Astrocyte (in vitro differentiated cells and primary cell): ENCODE measurements around the gene CHGA. TPM values are rescaled to one million over a fixed set of nuclear protein-coding genes. Genes with fewer than 3 reads are reported as not detected.

Experiments used
- DNase-seq: peaks from one replicate; pipeline ENCODE4 v3.0.0-alpha.2; 2010; ENCODE audit warnings: low read depth
- FAIRE-seq: peaks from 2 replicates; lab custom pipeline; 2011; peaks lifted over from hg19 to GRCh38; lab: Jason Lieb, UNC
- H2AFZ ChIP-seq: 2 replicates; pipeline ENCODE4 v1.6.0; 2012; ENCODE audit warnings: low read depth, low read length, inconsistent platforms
- H3K27ac ChIP-seq: 2 replicates; pipeline ENCODE4 v1.5.1; 2011; ENCODE audit warnings: low read depth, low read length, inconsistent platforms
- H3K27me3 ChIP-seq: 2 replicates; pipeline ENCODE4 v1.6.0; 2011; ENCODE audit warnings: low read length, inconsistent platforms; ENCODE audit not compliant: insufficient read depth
- H3K36me3 ChIP-seq: 2 replicates; pipeline ENCODE4 v1.5.1; 2011; ENCODE audit warnings: low read length, inconsistent platforms; ENCODE audit not compliant: insufficient read depth
- H3K4me1 ChIP-seq: 2 replicates; pipeline ENCODE4 v1.5.1; 2011; ENCODE audit warnings: low read length, inconsistent platforms; ENCODE audit not compliant: insufficient read depth
- H3K4me2 ChIP-seq: 2 replicates; pipeline ENCODE4 v1.6.0; 2012; ENCODE audit warnings: low read length, inconsistent platforms
- H3K4me3 ChIP-seq: 2 replicates; pipeline ENCODE4 v1.5.1; 2011; ENCODE audit warnings: low read depth, mild to moderate bottlenecking, low read length, inconsistent platforms; ENCODE audit not compliant: insufficient read depth
- H3K79me2 ChIP-seq: 2 replicates; pipeline ENCODE4 v1.6.0; 2012; ENCODE audit warnings: mild to moderate bottlenecking, low read length, inconsistent platforms; ENCODE audit not compliant: insufficient read depth
- H3K9ac ChIP-seq: 2 replicates; pipeline ENCODE4 v1.6.0; 2012; ENCODE audit warnings: mild to moderate bottlenecking, low read length, inconsistent platforms
- H3K9me3 ChIP-seq: 2 replicates; pipeline ENCODE4 v1.5.1; 2012; ENCODE audit warnings: low read depth, mild to moderate bottlenecking, low read length, inconsistent platforms; ENCODE audit not compliant: insufficient read depth
- H4K20me1 ChIP-seq: 2 replicates; pipeline ENCODE4 v1.6.0; 2012; ENCODE audit warnings: low read length, inconsistent platforms; ENCODE audit not compliant: insufficient read depth
- H3K27ac Mint-ChIP-seq: one replicate; pipeline ENCODE4 v1.8.0; 2021; ENCODE audit warnings: mild to moderate bottlenecking, mixed read lengths; ENCODE audit not compliant: unreplicated experiment
- H3K27me3 Mint-ChIP-seq: one replicate; pipeline ENCODE4 v1.8.0; 2021; ENCODE audit warnings: low read depth, mixed read lengths; ENCODE audit not compliant: unreplicated experiment
- H3K36me3 Mint-ChIP-seq: one replicate; pipeline ENCODE4 v1.8.0; 2021; ENCODE audit warnings: low read depth, mixed read lengths; ENCODE audit not compliant: unreplicated experiment
- H3K4me1 Mint-ChIP-seq: one replicate; pipeline ENCODE4 v1.8.0; 2021; ENCODE audit warnings: low read depth, mixed read lengths; ENCODE audit not compliant: unreplicated experiment
- H3K4me3 Mint-ChIP-seq: one replicate; pipeline ENCODE4 v1.8.0; 2021; ENCODE audit warnings: mild to moderate bottlenecking, moderate library complexity, mixed read lengths; ENCODE audit not compliant: unreplicated experiment
- H3K9me3 Mint-ChIP-seq: one replicate; pipeline ENCODE4 v1.8.0; 2021; ENCODE audit warnings: mild to moderate bottlenecking, mixed read lengths; ENCODE audit not compliant: unreplicated experiment
- CTCF ChIP-seq: IDR thresholded peaks from 2 replicates; pipeline ENCODE4 v1.5.1; 2011; ENCODE audit warnings: low read depth, mild to moderate bottlenecking, inconsistent platforms, low read length, moderate library complexity; ENCODE audit not compliant: insufficient read depth
- EZH2 ChIP-seq: IDR thresholded peaks from 2 replicates; pipeline ENCODE4 v1.6.1; 2012; ENCODE audit warnings: mild to moderate bottlenecking, low read length, inconsistent platforms; ENCODE audit not compliant: insufficient read depth
- total RNA-seq: library from RNA; stranded (reverse); gene quantifications from 2 replicates; pipeline ENCODE4 v1.2.1, GENCODE V29; 2021

The CHGA gene
- total RNA-seq, 1 donor from 2014 or later = not detected

- FAIRE-seq (no peak), DNase-seq (no peak)
- Histone ChIP-seq H3K9me3 (no peaks in the 10 kb centered on the region), H3K4me3 (no peak overlapping the region), H2AFZ (no peak overlapping the region), H4K20me1 (no peaks in the 10 kb centered on the region), H3K27me3 (no peaks in the 10 kb centered on the region), H3K4me2 (no peak overlapping the region), H3K9ac (no peak overlapping the region), H3K79me2 (no peaks in the 10 kb centered on the region), H3K36me3 (no peaks in the 10 kb centered on the region), H3K27ac (no peak overlapping the region), H3K4me1 (no peaks in the 10 kb centered on the region)
- H3K4me1 Mint-ChIP-seq = no peaks in the 10 kb centered on the region
- H3K4me3 Mint-ChIP-seq = no peak overlapping the region
- H3K36me3 Mint-ChIP-seq = peaks cover 2% of the 10 kb centered on the region
- peaks cover 12% of the 10 kb centered on the region for H3K9me3 Mint-ChIP-seq
- TF ChIP-seq EZH2 = no peak
- TF ChIP-seq CTCF = no peak
- no peak overlapping the region for H3K27ac Mint-ChIP-seq
- H3K27me3 Mint-ChIP-seq = peaks cover 14% of the 10 kb centered on the region
Observed at GRCh38 chr14:92969871-92970270, 46.9 kb downstream of the CHGA start.

GRCh38 chr14:92970271-92970670 lies 47.3 kb downstream of the CHGA start:
- no peak overlapping the region for H3K4me3 ChIP-seq
- FAIRE-seq = no peak
- peaks cover 8% of the 10 kb centered on the region for H3K9me3 Mint-ChIP-seq
- no peaks in the 10 kb centered on the region for H3K79me2 ChIP-seq
- no peak overlapping the region for H3K9ac ChIP-seq
- H3K4me1 ChIP-seq = no peaks in the 10 kb centered on the region
- H3K27me3 ChIP-seq = no peaks in the 10 kb centered on the region
- no peak for TF ChIP-seq EZH2
- TF ChIP-seq CTCF = no peak
- H3K36me3 Mint-ChIP-seq = peaks cover 2% of the 10 kb centered on the region
- H3K27me3 Mint-ChIP-seq = peaks cover 14% of the 10 kb centered on the region
- H3K9me3 ChIP-seq = peaks cover under 1% of the 10 kb centered on the region
- H3K27ac Mint-ChIP-seq = no peak overlapping the region
- no peak overlapping the region for H2AFZ ChIP-seq
- no peaks in the 10 kb centered on the region for H4K20me1 ChIP-seq
- H3K4me2 ChIP-seq = no peak overlapping the region
- H3K4me3 Mint-ChIP-seq = no peak overlapping the region
- DNase-seq = no peak
- no peaks in the 10 kb centered on the region for H3K36me3 ChIP-seq
- H3K27ac ChIP-seq = no peak overlapping the region
- no peaks in the 10 kb centered on the region for H3K4me1 Mint-ChIP-seq

GRCh38 chr14:92971601-92972180 lies 48.7 kb downstream of the CHGA start:
- TF ChIP-seq CTCF (no peak), EZH2 (no peak)
- H3K4me1 Mint-ChIP-seq = no peaks in the 10 kb centered on the region
- H3K36me3 Mint-ChIP-seq = peaks cover 2% of the 10 kb centered on the region
- H4K20me1 ChIP-seq = no peaks in the 10 kb centered on the region
- H3K27me3 ChIP-seq = no peaks in the 10 kb centered on the region
- no peak overlapping the region for H3K9ac ChIP-seq
- H3K9me3 Mint-ChIP-seq = peaks cover 8% of the 10 kb centered on the region
- H3K4me3 ChIP-seq = no peak overlapping the region
- H3K27ac ChIP-seq = no peak overlapping the region
- no peak overlapping the region for H2AFZ ChIP-seq
- no peak for FAIRE-seq
- no peak for DNase-seq
- H3K79me2 ChIP-seq = no peaks in the 10 kb centered on the region
- H3K4me2 ChIP-seq = no peak overlapping the region
- H3K4me3 Mint-ChIP-seq = no peak overlapping the region
- no peak overlapping the region for H3K27ac Mint-ChIP-seq
- no peaks in the 10 kb centered on the region for H3K4me1 ChIP-seq
- H3K36me3 ChIP-seq = no peaks in the 10 kb centered on the region
- peaks cover 4% of the 10 kb centered on the region for H3K9me3 ChIP-seq
- peaks cover 16% of the 10 kb centered on the region for H3K27me3 Mint-ChIP-seq
